GM18507 (cell line): ENCODE data around the gene SLC22A13.
A peak's percentile ranks its signal among the peaks of the same experiment; 100 is the strongest.
"Not testable (repeated sequence)": the region's sequence is repeated elsewhere in the genome, so short reads cannot be mapped to it uniquely, and the experiment has no call there.

ENCODE experiments used
- DNase-seq: peaks from one replicate; pipeline ENCODE4 v3.0.0; 2011; ENCODE audit warnings: low read depth; ENCODE audit not compliant: insufficient read length; ENCODE audit errors: extremely low spot score
- FAIRE-seq: peaks from 2 replicates; lab custom pipeline; 2011; peaks lifted over from hg19 to GRCh38; lab: Jason Lieb, UNC

SLC22A13 gene

GRCh38 chr3:38289286-38290217 is 23.9 kb downstream of the SLC22A13 start:
- not testable (repeated sequence) for DNase-seq, FAIRE-seq

GRCh38 chr3:38297053-38297452 is 31.4 kb downstream of the SLC22A13 start:
- not testable (repeated sequence) for FAIRE-seq

DNA sequence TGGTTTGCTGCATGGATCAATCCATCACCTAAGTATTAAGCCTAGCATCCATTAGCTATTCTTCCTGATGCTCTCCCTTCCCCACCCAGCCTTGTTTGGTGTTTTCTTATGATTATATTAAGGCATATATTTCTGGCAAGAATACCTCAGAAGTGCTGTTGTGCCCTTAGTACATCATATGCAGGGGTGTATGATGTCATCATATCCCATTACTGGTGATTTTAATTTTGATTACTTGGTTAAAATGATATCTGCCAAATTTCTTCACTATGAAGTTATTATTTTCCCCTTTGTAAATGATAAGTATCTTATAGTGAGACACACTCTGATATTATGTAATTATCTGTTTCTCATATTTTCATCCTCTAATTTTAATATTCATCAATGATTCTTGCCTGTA is 31.9 kb downstream of the SLC22A13 start:
- FAIRE-seq = no peak
- DNase-seq = no peak

More at GRCh38 chr3:38297053-38297452, 31.4 kb downstream of the SLC22A13 start:
- not testable (repeated sequence) for DNase-seq

DNA sequence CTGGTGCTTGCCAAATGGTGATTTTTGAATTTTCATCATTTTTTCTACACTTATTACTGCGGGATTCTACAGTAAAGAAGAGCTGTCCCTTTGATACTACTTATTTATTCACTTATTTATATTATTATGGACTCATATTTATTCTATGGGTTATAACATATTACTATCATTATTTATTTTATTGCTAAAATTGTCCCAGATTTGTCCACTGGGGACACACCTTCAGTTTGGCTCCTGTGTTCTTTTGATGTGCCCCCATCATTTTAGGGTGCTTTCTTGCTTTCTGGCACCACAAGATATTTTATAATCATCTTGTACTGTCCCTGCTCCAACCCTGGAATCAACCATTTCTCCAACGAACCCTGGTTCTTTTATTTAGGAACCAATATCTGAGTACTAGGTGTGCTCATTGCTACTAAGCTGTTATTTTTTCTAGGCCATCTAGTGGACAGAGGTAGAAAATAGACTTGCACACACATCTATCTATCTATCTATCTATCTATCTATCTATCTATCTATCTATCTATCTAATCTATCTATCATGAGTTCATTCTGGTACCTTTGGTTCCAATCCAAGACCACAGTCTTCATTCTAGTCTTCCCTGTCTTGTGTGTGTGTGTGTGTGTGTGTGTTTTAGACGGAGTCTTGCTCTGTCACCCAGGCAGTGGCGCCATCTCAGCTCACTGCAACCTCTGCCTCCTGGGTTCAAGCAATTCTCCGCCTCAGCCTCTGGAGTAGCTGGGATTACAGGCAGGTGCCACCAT is 32.5 kb downstream of the SLC22A13 start:
- no peak for DNase-seq
- peak; percentile 41 for FAIRE-seq

DNA sequence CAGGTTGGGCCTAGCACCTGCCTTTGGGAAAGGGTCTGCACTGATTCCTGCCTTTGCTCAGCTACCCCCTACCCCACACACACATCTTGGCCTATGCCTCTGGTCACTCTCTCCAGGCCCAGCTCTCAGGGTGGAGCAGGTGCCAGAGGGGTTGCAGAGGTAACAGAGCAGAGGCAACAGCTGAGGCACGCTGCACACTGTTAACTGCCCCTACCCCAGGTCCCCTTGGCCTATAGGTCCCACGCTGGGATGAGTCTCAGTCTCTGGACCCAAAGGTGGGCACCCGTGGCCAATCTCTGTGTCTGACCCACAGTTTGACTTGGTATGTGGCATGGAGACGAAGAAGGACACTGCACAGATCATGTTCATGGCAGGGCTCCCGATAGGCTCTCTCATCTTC is 41.3 kb downstream of the SLC22A13 start:
- DNase-seq (no peak), FAIRE-seq (no peak)

GRCh38 chr3:38307599-38307998 is 42.0 kb downstream of the SLC22A13 start:
- DNase-seq (no peak), FAIRE-seq (no peak)

GRCh38 chr3:38308456-38308855 is 42.8 kb downstream of the SLC22A13 start:
- FAIRE-seq (no peak), DNase-seq (no peak)

GRCh38 chr3:38311476-38311875 is 45.9 kb downstream of the SLC22A13 start:
- DNase-seq (no peak), FAIRE-seq (no peak)

- FAIRE-seq (no peak), DNase-seq (no peak)
Observed at GRCh38 chr3:38311941-38312340, 46.3 kb downstream of the SLC22A13 start.

DNA sequence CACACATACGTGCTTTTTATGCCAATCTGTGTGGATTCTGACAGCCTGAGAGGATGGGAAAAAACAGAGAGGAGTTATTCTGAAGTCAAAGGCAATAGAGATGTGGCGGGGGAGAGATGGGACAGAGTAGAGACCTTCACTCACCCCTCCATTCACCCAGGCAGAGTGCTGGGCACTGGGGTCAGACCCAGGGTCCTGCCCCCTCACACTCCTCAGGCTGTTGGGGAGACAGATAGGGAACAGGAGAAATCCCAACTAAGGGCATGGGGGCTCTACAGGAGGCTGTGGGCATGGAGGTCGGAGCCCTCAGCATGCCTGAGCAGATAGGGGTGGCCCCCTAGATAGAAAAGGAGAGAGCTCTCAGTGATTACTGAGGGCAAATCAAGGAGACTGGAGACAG is 46.7 kb downstream of the SLC22A13 start:
- FAIRE-seq = no peak

DNA sequence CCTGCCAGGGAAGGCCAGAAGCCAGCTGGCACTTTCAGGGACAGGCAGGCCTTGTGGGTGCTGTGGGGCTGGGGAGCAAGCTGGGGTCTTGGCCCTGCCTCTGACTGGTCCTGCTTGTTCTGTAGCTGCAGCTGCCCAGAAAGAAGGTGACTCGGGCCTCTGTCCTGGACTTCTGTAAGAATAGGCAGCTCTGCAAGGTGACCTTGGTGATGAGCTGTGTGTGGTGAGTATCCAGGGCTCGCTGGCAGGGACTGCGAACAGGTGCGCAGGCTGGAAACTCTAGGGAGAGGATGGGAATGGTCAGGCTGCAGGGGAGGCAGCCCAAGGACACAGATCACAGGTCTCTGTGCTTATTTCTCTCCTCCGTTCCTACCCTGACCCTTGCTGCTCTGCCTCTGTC is 47.7 kb downstream of the SLC22A13 start:
- DNase-seq = no peak
- FAIRE-seq = no peak

More for the DNA sequence above, 46.7 kb downstream of the SLC22A13 start:
- no peak for DNase-seq

DNA sequence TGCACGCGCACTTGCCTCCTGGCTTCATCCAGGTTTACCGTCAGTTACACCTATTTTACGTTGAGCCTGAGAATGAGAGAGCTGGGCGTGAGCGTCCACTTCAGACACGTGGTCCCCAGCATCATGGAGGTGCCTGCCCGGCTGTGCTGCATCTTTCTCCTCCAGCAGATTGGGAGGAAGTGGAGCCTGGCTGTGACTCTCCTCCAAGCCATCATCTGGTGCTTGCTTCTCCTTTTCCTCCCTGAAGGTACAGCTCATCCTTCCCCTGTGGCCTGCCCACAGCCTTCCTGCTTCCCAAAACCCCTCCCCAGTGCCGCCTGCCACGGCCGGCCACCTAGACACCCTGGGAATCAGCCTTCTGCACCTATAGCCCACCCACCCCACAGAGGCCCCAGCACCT is 48.1 kb downstream of the SLC22A13 start:
- no peak for DNase-seq
- FAIRE-seq = no peak

DNA sequence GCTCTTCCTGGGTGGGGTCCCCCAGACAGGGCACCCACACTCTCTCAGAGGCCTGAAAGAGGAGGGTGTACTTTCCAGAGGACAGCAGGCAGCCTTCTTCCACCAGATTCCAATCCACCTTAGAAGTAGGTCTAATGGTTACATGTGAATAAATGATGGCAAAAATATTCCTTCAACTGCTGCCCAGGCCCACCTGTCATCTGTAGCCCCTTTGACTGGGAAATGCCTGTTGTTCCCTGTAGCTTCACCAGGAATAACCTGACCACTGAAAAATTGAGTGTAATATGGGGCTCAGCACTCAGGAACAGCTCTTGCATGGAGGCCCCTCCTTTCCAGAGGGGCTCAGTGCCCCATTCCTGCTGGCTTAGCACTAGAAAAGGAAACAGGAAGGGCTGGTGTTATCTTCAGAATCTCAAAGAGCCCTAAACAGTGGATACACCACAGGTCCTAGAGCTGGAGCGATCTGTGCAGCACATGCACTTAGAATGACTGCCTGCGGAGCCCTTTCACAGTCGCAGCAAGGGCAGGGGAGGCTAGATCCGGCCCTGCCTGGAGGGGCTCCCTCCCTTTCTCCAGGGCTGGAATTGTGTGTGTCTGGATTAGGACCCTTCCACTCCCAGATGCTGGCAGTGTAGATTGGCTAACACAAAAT is 48.6 kb downstream of the SLC22A13 start:
- FAIRE-seq = no peak
- no peak for DNase-seq

DNA sequence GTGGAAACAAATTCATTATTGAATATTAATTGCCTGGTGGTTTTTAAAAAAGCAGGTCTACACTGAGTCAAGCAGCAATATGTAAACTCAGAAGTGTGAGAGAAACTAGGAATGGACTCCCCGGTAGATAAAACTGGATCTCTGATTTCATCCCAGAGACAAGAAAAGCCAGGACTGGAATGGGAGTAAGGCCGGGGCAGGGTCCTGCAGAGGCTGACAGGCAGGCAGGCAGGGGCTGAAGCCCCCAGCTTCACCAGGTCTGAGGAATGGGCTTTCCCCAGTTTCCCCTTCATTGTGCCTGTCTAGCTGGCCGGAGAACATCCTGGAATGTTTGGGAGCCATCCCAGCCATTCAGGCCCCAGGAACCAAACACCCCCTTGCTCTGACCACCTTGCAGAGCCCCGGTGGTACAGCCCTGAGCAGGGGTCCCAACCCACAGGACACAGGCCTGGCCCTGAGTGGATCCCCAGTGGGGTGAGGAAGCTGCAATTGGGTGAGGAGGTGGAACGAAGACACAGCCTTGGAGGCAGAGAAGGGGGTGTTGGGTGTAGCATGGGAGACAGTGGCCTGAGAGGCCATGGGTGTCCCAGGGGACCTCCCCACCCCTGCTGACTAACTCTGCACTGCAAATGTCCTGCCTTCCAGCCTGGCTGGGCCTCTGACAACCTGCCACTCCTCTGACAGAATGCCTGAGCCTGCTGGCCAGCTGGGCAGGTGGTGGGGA is 49.3 kb downstream of the SLC22A13 start:
- no peak for FAIRE-seq
- no peak for DNase-seq

DNA sequence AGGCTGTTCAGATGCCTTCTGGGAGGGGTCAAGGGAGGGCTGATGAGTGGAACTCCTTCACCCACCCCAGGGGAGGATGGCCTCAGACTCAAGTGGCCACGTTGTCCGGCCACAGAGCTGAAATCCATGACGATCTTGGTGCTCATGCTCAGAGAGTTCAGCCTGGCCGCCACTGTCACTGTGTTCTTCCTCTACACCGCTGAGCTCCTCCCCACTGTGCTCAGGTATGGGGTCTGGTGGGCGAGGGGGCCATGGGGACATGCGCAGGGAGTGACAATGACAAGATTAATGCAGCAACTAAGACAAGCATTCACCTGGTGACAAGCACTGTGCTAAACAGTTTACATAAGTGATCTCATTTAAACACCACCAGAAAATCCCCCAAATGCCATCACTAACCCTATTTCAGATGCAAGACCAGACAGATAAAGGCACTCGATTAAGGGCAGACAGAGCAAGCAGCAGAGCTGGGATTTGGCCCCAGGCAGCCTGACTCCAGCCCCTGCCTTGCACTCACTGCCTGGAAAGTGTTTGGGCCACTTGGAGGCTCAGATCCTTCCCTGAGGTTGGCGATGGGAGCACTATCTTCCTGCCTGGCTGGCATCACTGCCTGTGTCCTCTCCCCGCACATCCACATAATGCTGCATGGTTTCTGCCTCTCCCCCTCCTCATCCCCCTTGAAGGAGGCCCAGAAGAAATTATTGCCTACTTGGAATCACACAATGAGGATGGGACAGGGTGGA is 50.0 kb downstream of the SLC22A13 start:
- DNase-seq (no peak), FAIRE-seq (no peak)

- FAIRE-seq = no peak
- no peak for DNase-seq
Observed at GRCh38 chr3:38316356-38317191, 51.0 kb downstream of the SLC22A13 start.

GRCh38 chr3:38317192-38317759 is 51.7 kb downstream of the SLC22A13 start:
- no peak for DNase-seq
- FAIRE-seq = no peak
